Tibial nerve (tissue), 4 donors: Measurements from ENCODE around the gene DGKE.

Experiments used
- EP300 ChIP-seq, 2 donors: sonication (generic); formaldehyde crosslinking; IDR thresholded peaks; one replicate each; pipeline ENCODE4 v1.6.1; 2017; ENCODE audit warnings: antibody characterized with exemption in 2 of 2, mild to moderate bottlenecking in 1 of 2
- POLR2A ChIP-seq, 2 donors: fragments of 450-650 bp; IDR thresholded peaks; one replicate each; pipeline ENCODE4 v1.6.1; 2017; ENCODE audit warnings: antibody characterized with exemption in 2 of 2, mild to moderate bottlenecking in 2 of 2, moderate library complexity in 2 of 2
- TF ChIP-seq, protein P1 (sequence below), 5 experiments: fragments of 200-600 bp in 3 of 5; fragments of 450-650 bp in 2 of 5; sonication (generic) in 3 of 5; IDR thresholded peaks; one replicate each; pipeline ENCODE4 v1.5.1; 2016 to 2019; ENCODE audit warnings: antibody characterized with exemption in 5 of 5, mild to moderate bottlenecking in 3 of 5, moderate library complexity in 2 of 5

- no peak for TF ChIP-seq EP300 (IDR thresholded peaks at IDR 0.05)
- TF ChIP-seq POLR2A (IDR thresholded peaks at IDR 0.05) = no peak
- TF ChIP-seq, protein P1, sequence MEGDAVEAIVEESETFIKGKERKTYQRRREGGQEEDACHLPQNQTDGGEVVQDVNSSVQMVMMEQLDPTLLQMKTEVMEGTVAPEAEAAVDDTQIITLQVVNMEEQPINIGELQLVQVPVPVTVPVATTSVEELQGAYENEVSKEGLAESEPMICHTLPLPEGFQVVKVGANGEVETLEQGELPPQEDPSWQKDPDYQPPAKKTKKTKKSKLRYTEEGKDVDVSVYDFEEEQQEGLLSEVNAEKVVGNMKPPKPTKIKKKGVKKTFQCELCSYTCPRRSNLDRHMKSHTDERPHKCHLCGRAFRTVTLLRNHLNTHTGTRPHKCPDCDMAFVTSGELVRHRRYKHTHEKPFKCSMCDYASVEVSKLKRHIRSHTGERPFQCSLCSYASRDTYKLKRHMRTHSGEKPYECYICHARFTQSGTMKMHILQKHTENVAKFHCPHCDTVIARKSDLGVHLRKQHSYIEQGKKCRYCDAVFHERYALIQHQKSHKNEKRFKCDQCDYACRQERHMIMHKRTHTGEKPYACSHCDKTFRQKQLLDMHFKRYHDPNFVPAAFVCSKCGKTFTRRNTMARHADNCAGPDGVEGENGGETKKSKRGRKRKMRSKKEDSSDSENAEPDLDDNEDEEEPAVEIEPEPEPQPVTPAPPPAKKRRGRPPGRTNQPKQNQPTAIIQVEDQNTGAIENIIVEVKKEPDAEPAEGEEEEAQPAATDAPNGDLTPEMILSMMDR (IDR thresholded peaks at IDR 0.05) = no peak
Observed at GRCh38 chr17:56880571-56880970, 46.6 kb downstream of the DGKE start.
